BJ (cell line): Measurements from ENCODE around the gene CDKN2B-AS1. TPM values are rescaled to one million over a fixed set of nuclear protein-coding genes. Genes with fewer than 3 reads are reported as not detected.

Experiments used
- CTCF ChIA-PET: fragments of 350-600 bp; formaldehyde crosslinking; extraction: SDS; loops from one replicate; lab custom pipeline; 2021; ENCODE audit warnings: antibody characterized with exemption, inconsistent platforms; lab: Yijun Ruan, JAX
- POLR2A ChIA-PET: fragments of 300-600 bp; sonication (Branson Sonifier 250); formaldehyde crosslinking; extraction: SDS; loops from one replicate; lab custom pipeline; 2021; ENCODE audit warnings: antibody characterized with exemption; lab: Charles Lee
- DNase-seq: peaks from one replicate; pipeline ENCODE4 v3.0.0-alpha.2; 2011; ENCODE audit warnings: low read depth
- H3K27me3 ChIP-seq: 2 replicates; pipeline ENCODE4 v1.6.0; 2011; ENCODE audit warnings: low read length; ENCODE audit not compliant: control insufficient read depth, insufficient read depth
- H3K36me3 ChIP-seq: 2 replicates; pipeline ENCODE4 v1.5.1; 2011; ENCODE audit warnings: low read length; ENCODE audit not compliant: control insufficient read depth, insufficient read depth
- H3K4me3 ChIP-seq: 2 replicates; pipeline ENCODE4 v1.5.1; 2011; ENCODE audit warnings: low read depth, mild to moderate bottlenecking, control low read depth, low read length
- CTCF ChIP-seq: IDR thresholded peaks from 2 replicates; pipeline ENCODE4 v1.5.1; 2011; ENCODE audit warnings: low read depth, mild to moderate bottlenecking, control low read depth, inconsistent platforms, low read length, moderate library complexity; ENCODE audit not compliant: insufficient read depth
- polyA plus RNA-seq: library from polyadenylated mRNA; depleted of rRNA; stranded (reverse); fragments of >200 nt; gene quantifications from 2 replicates; pipeline ENCODE4 v1.2.3, GENCODE V29; 2011

Gene CDKN2B-AS1
- polyA plus RNA-seq, 1 experiment = 0.59 TPM

- no peaks in the 10 kb centered on the region for H3K36me3 ChIP-seq
- no peaks in the 10 kb centered on the region for H3K27me3 ChIP-seq
- no peak for TF ChIP-seq CTCF
- CTCF ChIA-PET = interaction anchor here (1.3 kb wide), 2 partner anchors 12 to 18 kb away, joined by 3 to 4 read pairs; no protein-coding TSS in a partner anchor
- POLR2A ChIA-PET = no interaction called here
- DNase-seq = no peak
- H3K4me3 ChIP-seq = no peak overlapping the region
Measured at GRCh38 chr9:22143799-22144625, 149.4 kb downstream of the CDKN2B-AS1 start.

GRCh38 chr9:22146604-22147003, 152.0 kb downstream of the CDKN2B-AS1 start:
- ChIA-PET CTCF (interaction anchor here (1.3 kb wide), 1 partner anchor 333 kb away, joined by 3 read pairs; no protein-coding TSS in a partner anchor), POLR2A (no interaction called here)
- no peak for TF ChIP-seq CTCF
- no peak for DNase-seq
- no peak overlapping the region for H3K4me3 ChIP-seq
- H3K27me3 ChIP-seq = no peaks in the 10 kb centered on the region
- no peaks in the 10 kb centered on the region for H3K36me3 ChIP-seq

- POLR2A ChIA-PET = no interaction called here
- DNase-seq = no peak
- H3K27me3 ChIP-seq = no peaks in the 10 kb centered on the region
- CTCF ChIA-PET = interaction anchor here (0.6 to 1.5 kb wide), 4 partner anchors 11 to 823 kb away, joined by 3 to 4 read pairs (median 4); no protein-coding TSS in a partner anchor
- H3K4me3 ChIP-seq = no peak overlapping the region
- no peaks in the 10 kb centered on the region for H3K36me3 ChIP-seq
- no peak for TF ChIP-seq CTCF
Measured at GRCh38 chr9:22147813-22148527, 153.4 kb downstream of the CDKN2B-AS1 start.

- Histone ChIP-seq H3K27me3 (no peaks in the 10 kb centered on the region), H3K36me3 (no peaks in the 10 kb centered on the region), H3K4me3 (no peak overlapping the region)
- ChIA-PET POLR2A (no interaction called here), CTCF (interaction anchor here (0.6 to 1.5 kb wide), 3 partner anchors 29 to 823 kb away, joined by 3 to 4 read pairs (median 3); no protein-coding TSS in a partner anchor)
- no peak for DNase-seq
- no peak for TF ChIP-seq CTCF
Measured at GRCh38 chr9:22148528-22148875, 153.9 kb downstream of the CDKN2B-AS1 start.

GRCh38 chr9:22148876-22149637, 154.5 kb downstream of the CDKN2B-AS1 start:
- ChIA-PET CTCF (interaction anchor here (0.6 to 1.5 kb wide), 3 partner anchors 30 to 824 kb away, joined by 3 to 4 read pairs (median 3); no protein-coding TSS in a partner anchor), POLR2A (no interaction called here)
- DNase-seq = no peak
- H3K36me3 ChIP-seq = no peaks in the 10 kb centered on the region
- H3K4me3 ChIP-seq = no peak overlapping the region
- TF ChIP-seq CTCF = no peak
- no peaks in the 10 kb centered on the region for H3K27me3 ChIP-seq
